ENCODE measurements around the gene UBE2Z. TPM values are rescaled to one million over a fixed set of nuclear protein-coding genes. Genes with fewer than 3 reads are reported as not detected.
A peak's percentile ranks its signal among the peaks of the same experiment; 100 is the strongest.

The UBE2Z gene
- total and polyA plus RNA-seq, 2 of the 8 experiments (the other 6 are each of a cell fraction or from before 2014, with no cell fraction given) = 73.4 to 75.9 TPM

DNA sequence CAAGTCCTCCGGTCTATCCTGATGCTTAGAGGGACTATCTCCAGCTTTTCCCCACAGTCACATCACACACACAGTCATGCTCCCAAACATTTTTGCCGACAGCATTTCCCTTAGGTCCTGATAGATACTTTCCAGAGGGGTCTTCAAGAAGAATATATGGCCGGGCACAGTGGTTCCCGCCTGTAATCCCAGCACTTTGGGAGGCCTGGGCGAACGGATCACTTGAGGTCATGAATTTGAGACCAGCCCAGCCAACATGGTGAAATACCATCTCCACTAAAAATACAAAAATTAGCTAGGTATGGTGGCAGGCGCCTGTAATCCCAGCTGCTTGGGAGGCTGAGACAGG lies 64.5 kb downstream of the UBE2Z start:
- H2BK5ac ChIP-seq (ENCODE audit: low read depth, low read length) = no peak overlapping the region
- FAIRE-seq = no peak
- ChIA-PET CTCF (ENCODE audit: partially characterized antibody) (interaction anchor here (0.7 to 3.9 kb wide), 8 partner anchors 12 to 319 kb away, joined by 3 to 33 read pairs (median 5); no protein-coding TSS in a partner anchor), POLR2A (ENCODE audit: partially characterized antibody) (interaction anchor here (0.7 to 5.5 kb wide), 11 partner anchors 12 to 78 kb away, joined by 3 to 38 read pairs (median 4); partner anchors contain the start of genes IGF2BP1 and SNF8)
- H3K79me2 ChIP-seq (ENCODE audit: control insufficient read depth in 1 of 2, insufficient read depth in 2 of 2, low read length in 2 of 2) = no peaks in the 10 kb centered on the region
- no peak for TF ChIP-seq NANOG (IDR thresholded peaks at IDR 0.05; ENCODE audit: insufficient read depth, low read depth, low read length, poor library complexity, severe bottlenecking)
- no peak for TF ChIP-seq SRF (IDR thresholded peaks at IDR 0.05; ENCODE audit: low read depth, low read length)
- no peak for TF ChIP-seq CEBPB (IDR thresholded peaks at IDR 0.05; ENCODE audit: low read depth, low read length)
- TF ChIP-seq CTBP2 (IDR thresholded peaks at IDR 0.05; ENCODE audit: borderline replicate concordance, insufficient read depth, insufficient read length, low read length) = no peak
- TF ChIP-seq, protein P1, sequence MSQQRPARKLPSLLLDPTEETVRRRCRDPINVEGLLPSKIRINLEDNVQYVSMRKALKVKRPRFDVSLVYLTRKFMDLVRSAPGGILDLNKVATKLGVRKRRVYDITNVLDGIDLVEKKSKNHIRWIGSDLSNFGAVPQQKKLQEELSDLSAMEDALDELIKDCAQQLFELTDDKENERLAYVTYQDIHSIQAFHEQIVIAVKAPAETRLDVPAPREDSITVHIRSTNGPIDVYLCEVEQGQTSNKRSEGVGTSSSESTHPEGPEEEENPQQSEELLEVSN (IDR thresholded peaks at IDR 0.05) = no peak
- no peak for TF ChIP-seq RBBP5 (IDR thresholded peaks at IDR 0.05; ENCODE audit: borderline replicate concordance, low read depth, low read length)
- no peak for TF ChIP-seq SIN3A (conservative IDR thresholded peaks at IDR 0.05 in 1 of 2, IDR thresholded peaks at IDR 0.05 in 1 of 2; ENCODE audit: low read depth in 1 of 2, low read length in 2 of 2)
- no peak for TF ChIP-seq NRF1 (IDR thresholded peaks at IDR 0.05; ENCODE audit: low read depth, low read length)
- TF ChIP-seq EP300 (IDR thresholded peaks at IDR 0.05; ENCODE audit: borderline replicate concordance in 1 of 2, low read depth in 2 of 2, low read length in 2 of 2) = no peak
- no peak for TF ChIP-seq SP4 (IDR thresholded peaks at IDR 0.05; ENCODE audit: low read length)
- TF ChIP-seq YY1 (IDR thresholded peaks at IDR 0.05; ENCODE audit: low read depth, low read length) = no peak
- no peak for TF ChIP-seq RAD21 (IDR thresholded peaks at IDR 0.05 in 1 of 2, conservative IDR thresholded peaks at IDR 0.05 in 1 of 2; ENCODE audit: low read depth in 2 of 2, low read length in 2 of 2)
- peaks cover 0 to 2% (median 0%) of the 10 kb centered on the region in 4 experiments; a peak in 1 of 7 replicates for H3K27me3 ChIP-seq (replicated peaks in 1 of 4; ENCODE audit: control insufficient read depth in 3 of 4, extremely low read depth in 1 of 4, insufficient read depth in 3 of 4, low read length in 3 of 4)
- peak overlapping the region; percentile 1 to 25; a peak in 3 of 4 replicates for H3K4me2 ChIP-seq (ENCODE audit: insufficient read depth in 1 of 2, low read depth in 2 of 2, low read length in 2 of 2)
- H3K14ac ChIP-seq (ENCODE audit: insufficient read length) = no peak overlapping the region
- WGBS, 2 experiments (ENCODE audit: extremely low coverage in 1 of 2, insufficient coverage in 1 of 2, insufficient read length in 1 of 2, insufficient replicate concordance in 2 of 2, low coverage in 1 of 2, low lambda C conversion rate in 2 of 2, missing lambda C conversion rate in 1 of 2) = 82% methylated on average over 7 of the region's 7 CpGs; no CpG with 5 or more reads in 1 of the 2 experiments
- no peak overlapping the region; a peak in 1 of 8 replicates for H3K4me3 ChIP-seq (ENCODE audit: extremely low read depth in 1 of 4, insufficient read depth in 2 of 4, low read depth in 3 of 4, low read length in 4 of 4)
- no peaks in the 10 kb centered on the region for H3K9me3 ChIP-seq (ENCODE audit: insufficient read depth in 2 of 2, low read depth in 1 of 2, low read length in 1 of 2)
- H4K20me1 ChIP-seq (replicated peaks in 1 of 2; ENCODE audit: control insufficient read depth in 1 of 2, insufficient read depth in 2 of 2, low read length in 2 of 2) = no peaks in the 10 kb centered on the region
- H2AK5ac ChIP-seq (ENCODE audit: low read depth, low read length) = no peak overlapping the region; the same call in 1 of the 2 replicates
- H4K91ac ChIP-seq (replicated peaks; ENCODE audit: insufficient read length, low read length) = no peak overlapping the region
- H2BK15ac ChIP-seq (ENCODE audit: low read length) = no peak overlapping the region; the same call in 1 of the 2 replicates
- 0 out of 2 replicates have a peak overlapping the region, but pooled peaks have one; percentile 27 for H3K18ac ChIP-seq (ENCODE audit: extremely low read depth, low read length)
- H3K23ac ChIP-seq (ENCODE audit: insufficient read length) = no peak overlapping the region
- 0 out of 7 replicates have a peak overlapping the region, but pooled peaks of 1 of the 4 experiments have one; percentile 14 for H3K9ac ChIP-seq (replicated peaks in 1 of 4; ENCODE audit: extremely low read depth in 1 of 4, low read depth in 3 of 4, low read length in 3 of 4)
- no peak overlapping the region for H3K27ac ChIP-seq (ENCODE audit: low read depth, low read length)
- no peak overlapping the region for H3K4ac ChIP-seq (replicated peaks; ENCODE audit: insufficient read length, low read depth, low read length)
- H3K36me3 ChIP-seq (ENCODE audit: control insufficient read depth in 2 of 4, insufficient read depth in 4 of 4, low read length in 3 of 4) = no peaks in the 10 kb centered on the region
- H2BK20ac ChIP-seq (ENCODE audit: low read length) = no peak overlapping the region
- H3K23me2 ChIP-seq (ENCODE audit: low read depth, low read length) = no peaks in the 10 kb centered on the region
- no peak overlapping the region for H3K56ac ChIP-seq (replicated peaks; ENCODE audit: insufficient read length, low read depth, low read length)
- DNase-seq (ENCODE audit: low read depth in 1 of 2, low spot score in 2 of 2) = no peak
- no peak overlapping the region for H4K8ac ChIP-seq (ENCODE audit: extremely low read depth, insufficient read depth, low read length)
- 0 out of 2 replicates have a peak overlapping the region, but pooled peaks have one; percentile 5 for H2BK12ac ChIP-seq (ENCODE audit: low read depth, low read length)
- no peak overlapping the region for H2BK120ac ChIP-seq (replicated peaks; ENCODE audit: low read depth, low read length)
- H3K4me1 ChIP-seq (replicated peaks in 1 of 4; ENCODE audit: control insufficient read depth in 3 of 4, insufficient read depth in 4 of 4, low read length in 3 of 4) = peaks cover 2 to 12% (median 8%) of the 10 kb centered on the region in 4 experiments
- no peak overlapping the region for H2AFZ ChIP-seq (ENCODE audit: low read length)
- H4K5ac ChIP-seq (ENCODE audit: insufficient read length, low read depth, low read length) = no peak overlapping the region
- no peaks in the 10 kb centered on the region for H3K79me1 ChIP-seq (ENCODE audit: low read depth, low read length)
